Bone marrow (tissue), 2 donors: ENCODE results near the gene PKIG.
"Not testable (repeated sequence)": the region's sequence is repeated elsewhere in the genome, so short reads cannot be mapped to it uniquely, and the experiment has no call there.

Experiments
- DNase-seq, 2 donors: peaks; one replicate each; lab custom pipeline; 2025; lab: John Stamatoyannopoulos, UW

Gene PKIG

GRCh38 chr20:44572551-44573500, 9.6 kb upstream of the PKIG start:
- no peak for DNase-seq

GRCh38 chr20:44573501-44573869, 8.9 kb upstream of the PKIG start:
- no peak for DNase-seq

- no peak for DNase-seq
Observed at GRCh38 chr20:44574372-44574771, 8.0 kb upstream of the PKIG start.

DNA sequence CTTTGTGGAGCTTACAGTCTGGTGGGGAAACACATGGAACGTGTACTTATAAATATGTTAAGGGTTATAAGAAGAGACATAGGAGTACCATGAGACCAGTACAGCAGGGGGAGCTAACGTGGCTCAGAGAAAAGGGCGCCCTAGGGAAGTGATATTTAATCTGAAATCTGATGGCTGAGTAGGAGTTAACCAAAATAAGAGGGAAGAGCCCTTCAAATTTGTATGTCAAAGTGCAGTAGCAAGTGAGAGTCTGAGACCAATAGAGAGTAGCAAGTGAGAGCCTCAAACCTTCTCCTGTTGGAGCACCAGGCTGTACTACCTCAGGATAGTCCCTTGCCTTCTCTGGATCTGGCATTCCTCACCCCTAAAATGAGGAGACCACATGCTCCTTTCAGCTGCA, 6.1 kb upstream of the PKIG start:
- peak in 1 of 2 donors; percentile 74 for DNase-seq

GRCh38 chr20:44579313-44580081, 2.9 kb upstream of the PKIG start:
- no peak for DNase-seq

- no peak for DNase-seq
Observed at GRCh38 chr20:44580581-44581268, 1.7 kb upstream of the PKIG start.

DNA sequence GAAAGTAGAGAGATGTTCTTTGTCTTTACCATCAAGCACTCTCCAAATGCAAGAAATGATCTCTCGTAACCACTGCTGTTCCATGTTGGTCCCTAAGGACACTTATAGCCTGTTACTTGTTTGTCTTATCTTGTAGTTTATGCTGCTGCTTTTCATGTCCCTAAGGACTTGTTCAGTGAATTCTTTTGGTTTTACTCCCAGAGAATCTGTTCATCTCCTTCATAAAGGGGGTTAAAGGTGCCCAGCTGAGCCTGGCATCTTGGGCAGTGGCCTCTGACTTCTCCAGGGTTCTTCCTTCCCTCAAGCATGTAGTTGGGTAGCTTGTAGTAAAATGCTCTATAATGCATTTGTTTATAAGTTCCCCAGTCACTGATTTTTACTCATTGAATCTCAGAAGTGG, 864 bp upstream of the PKIG start:
- no peak for DNase-seq

- no peak for DNase-seq
Observed at GRCh38 chr20:44583157-44583556, 778 bp downstream of the PKIG start.

- DNase-seq = no peak
Observed at GRCh38 chr20:44584162-44584561, 1.8 kb downstream of the PKIG start.

DNA sequence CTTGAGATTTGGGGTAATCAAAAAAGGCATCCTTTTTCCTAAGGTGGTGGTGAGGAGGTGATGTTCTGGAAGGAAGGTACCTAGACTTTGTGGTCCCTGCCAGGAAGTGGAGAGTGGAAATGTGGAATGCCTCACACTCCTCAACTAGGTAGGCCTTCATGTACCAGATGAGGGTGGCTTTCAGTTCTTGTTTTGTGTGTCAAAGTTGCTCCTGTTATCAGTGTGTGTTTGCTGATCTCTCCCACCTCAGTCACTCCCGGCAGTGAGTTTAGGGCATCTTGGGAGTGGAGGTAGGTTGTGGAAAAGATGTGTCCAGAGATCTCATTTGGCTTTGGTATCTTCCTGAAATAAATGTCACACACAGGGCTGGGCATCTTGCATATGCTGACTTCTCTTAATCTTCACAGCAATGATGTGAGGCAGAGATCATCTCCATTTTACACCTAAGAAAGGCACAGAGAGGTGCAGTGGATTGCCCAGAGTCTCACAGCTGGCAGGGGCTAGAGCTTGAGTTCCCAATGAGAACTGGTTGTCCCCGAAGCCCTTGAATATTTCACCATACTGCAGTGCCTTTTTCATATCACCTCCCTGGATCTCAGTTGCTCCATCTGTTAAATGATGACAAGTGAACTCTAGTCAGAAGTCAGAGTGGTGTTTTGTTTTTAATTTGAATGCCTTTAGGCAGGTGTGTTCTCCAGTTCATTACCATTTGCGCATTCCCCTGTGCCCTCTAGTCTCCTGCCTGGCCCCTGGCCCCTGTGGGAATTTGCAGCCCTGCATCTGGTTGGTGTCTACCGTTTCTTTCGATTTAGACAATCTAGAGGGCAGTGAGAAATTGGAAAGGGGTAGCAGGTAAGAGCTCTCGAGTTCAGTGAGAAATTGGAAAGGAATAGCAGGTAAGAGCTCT, 2.9 kb downstream of the PKIG start:
- no peak for DNase-seq

DNA sequence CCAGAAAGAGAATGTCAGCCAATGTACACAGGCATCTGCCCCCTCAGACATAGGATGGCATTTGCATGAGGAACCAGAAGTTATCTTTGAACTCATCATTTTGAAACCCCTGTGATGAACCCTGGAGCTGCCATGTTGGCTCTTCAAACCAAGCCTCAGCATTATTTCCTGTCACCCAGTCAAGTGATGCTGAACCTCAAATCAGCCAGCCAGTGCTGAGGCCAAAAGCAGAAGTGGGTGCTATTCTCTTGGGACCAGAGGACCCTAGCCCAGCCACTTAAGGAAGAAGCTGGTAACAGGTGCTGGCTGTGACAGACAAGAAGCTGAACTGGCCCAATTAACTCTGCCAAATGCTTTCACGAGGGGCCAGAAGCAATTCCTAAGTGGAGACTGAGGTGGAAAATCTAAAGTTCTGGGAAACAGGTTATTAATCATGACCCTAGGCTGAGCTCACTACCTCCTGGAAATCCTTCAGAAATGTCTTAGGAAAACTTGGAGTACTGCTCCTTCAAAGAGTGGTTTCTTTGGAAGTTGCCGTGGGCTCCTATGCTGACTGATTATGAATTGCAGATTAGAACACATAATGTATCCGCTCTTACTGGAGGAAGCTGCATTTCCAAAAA, 4.0 kb downstream of the PKIG start:
- peak in 1 of 2 donors; percentile 75 for DNase-seq

DNA sequence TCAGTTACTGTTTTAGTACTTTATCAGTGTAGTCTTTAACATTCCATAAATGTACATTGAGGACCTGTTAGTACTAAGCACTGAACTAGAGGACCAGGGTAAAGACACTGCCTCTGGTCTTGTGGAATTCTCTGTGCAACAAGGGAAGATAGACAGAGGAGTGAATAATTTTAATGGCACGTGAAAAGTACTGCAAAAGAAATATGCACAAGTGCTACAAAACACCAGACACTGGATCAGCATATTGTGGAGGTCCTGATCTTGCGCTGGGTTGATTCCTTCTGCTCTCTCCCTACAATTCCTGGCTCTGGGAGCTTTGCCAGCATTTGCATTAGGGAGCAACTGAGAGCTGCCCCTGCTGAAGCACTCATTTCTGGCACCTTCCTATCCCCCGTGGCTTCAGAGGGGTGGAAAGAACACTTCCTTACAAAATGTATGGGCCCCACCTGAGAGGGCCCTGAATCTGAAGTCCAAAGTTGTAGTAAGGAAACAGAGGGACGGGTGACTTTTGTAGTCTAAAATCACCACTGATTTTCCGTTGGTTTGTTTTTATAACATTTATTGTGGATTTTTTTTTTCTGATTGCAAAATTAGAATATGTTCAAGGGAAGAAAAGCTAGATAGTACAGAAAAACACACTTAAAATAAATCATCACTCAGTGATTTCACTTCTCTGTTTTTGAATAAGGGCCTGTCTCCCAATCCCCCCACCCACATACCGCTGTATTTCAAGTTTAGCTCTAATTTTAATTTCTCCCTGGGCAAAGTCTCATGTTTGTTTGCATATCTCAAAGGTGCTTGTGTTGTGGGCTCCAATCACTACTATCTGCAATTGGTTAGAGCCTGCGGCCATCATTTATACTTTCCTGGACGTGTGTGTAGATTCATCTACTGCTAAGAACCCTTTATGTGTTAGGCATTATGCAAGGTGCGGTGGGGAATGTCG, 4.9 kb downstream of the PKIG start:
- no peak for DNase-seq

DNA sequence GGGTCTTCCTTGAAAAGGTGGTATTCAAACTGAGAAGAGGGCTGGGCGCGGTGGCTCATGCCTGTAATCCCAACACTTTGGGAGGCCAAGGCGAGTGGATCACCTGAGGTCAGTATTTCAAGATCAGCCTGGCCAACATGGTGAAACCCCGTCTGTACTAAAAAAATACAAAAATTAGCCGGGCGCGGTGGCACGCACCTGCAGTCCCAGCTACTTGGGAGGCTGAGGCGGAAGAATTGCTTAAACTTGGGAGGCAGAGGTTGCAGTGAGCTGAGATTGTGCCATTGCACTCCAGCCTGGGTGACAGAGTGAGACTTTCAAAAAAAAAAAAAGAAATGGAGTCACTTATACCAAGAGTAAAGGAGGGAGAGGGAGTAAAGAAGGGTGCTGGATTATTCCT, 5.9 kb downstream of the PKIG start:
- DNase-seq = not testable (repeated sequence)

DNA sequence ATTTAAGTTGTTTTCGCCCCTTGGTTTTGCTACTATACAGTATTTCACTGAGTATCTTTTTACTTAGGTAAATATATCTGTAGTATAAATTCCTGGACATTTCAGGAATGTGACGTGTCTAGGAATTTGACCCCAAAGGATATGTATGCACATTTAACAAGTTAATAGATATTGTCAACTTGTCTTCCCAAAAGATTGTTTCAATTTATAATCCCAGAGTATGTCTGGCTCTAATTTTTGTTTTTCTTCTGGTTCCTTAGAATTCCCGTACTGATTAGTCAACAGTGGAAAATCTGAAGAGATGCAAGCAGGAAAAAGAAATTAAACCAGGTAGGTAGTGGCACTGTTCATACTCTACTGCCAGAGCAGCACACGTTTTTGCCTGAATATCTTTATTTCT, 7.2 kb downstream of the PKIG start:
- DNase-seq = no peak

DNA sequence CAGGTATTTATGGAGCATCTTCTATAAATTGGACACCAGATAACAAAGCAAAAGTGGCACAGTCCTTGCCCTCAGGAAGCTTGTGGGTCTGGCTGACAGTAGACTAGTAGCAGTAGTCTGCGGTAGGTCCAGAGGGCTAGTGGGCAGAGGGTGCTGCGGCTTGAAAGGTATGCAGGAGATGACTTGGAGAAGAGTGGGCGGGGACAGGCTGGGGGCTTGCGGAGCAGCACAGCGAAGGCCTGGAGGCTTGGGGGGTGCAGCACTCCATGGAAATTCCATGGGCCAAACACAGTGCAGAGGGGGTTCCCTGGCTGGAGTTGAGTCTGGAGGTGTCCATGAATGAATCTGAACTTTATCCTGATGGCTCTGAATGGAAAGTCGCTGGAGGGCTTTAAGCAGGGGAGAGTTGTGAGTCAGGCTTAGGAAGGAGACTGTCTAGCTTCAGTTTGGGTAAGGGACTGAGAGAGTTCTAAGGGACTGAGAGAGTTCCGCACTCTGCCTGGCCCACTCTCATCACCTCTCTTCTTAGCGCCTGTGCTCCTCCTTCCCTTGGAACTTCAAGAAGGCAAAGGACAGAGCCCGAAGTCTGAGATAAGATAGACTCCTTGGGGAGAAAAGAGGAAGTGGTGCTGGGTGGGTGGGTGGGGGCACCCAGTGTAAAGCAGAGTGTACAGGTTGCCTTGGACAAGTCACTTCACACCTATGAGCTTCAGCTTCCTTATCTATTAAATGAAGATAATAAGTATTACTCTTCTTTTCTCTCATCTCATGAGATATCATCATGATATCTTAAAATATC, 8.8 kb downstream of the PKIG start:
- no peak for DNase-seq

GRCh38 chr20:44592366-44592765, 10.0 kb downstream of the PKIG start:
- DNase-seq = no peak

GRCh38 chr20:44593751-44594150, 11.4 kb downstream of the PKIG start:
- no peak for DNase-seq

- no peak for DNase-seq
Observed at GRCh38 chr20:44594730-44595129, 12.4 kb downstream of the PKIG start.

- no peak for DNase-seq
Observed at GRCh38 chr20:44596010-44596409, 13.6 kb downstream of the PKIG start.
